Stromal cell of bone marrow (primary cell): ENCODE results near the gene KRT26.
"Not testable (repeated sequence)": the region's sequence is repeated elsewhere in the genome, so short reads cannot be mapped to it uniquely, and the experiment has no call there.

Source experiments
- DNase-seq: peaks from one replicate; pipeline ENCODE4 v3.0.0-alpha.2; 2012; ENCODE audit warnings: low read depth

KRT26 gene

GRCh38 chr17:40793832-40794231 is 21.8 kb upstream of the KRT26 start:
- DNase-seq: no peak

DNA sequence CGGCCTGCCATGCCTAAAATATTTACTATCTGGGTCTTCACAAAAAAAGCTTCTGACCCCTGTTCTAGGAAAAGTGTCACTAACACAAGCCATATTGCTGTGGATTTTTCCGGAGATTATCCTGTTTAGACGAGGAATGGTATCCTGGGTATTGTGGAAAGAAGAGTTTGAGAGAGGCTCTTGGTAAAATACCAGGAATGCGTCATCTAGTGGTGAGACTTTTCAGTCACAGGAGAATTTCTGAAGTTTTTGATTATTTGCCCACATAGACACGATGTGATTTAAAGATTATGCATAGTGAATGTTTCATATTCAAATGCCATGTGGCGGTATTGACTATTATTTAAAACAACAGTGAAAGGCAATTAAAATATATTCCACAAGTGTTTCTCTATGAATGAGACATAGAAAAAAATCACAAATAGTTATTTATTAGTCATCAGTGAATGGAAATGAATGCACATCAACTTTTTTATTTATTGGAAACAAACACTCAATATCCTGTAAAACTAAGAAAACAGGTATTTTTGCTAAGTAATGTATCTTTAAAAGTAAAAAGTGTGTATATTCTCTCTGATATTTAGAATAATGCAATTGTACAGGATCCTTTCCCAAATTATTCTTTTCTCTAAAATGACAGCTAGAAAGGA is 19.9 kb upstream of the KRT26 start:
- peak; percentile 40 for DNase-seq

DNA sequence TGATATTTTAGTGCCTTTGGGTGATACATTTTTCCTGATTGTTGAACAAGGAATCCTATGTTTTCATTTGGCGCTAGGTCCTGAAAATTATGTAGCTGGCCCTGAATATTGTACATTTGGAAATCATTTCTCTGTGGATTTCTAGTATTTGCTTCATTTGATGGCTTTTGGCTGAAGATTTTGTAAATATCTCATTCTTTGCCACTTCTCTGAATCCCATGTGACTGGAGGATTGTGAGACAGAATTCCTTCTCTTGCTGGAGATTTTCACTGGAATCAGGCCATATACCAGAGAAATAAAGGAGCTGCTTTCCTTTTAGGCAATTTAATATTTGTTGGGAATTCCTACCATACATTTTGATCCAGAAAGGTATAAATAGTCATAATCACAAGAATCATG is 19.1 kb upstream of the KRT26 start:
- peak; percentile 29 for DNase-seq

DNA sequence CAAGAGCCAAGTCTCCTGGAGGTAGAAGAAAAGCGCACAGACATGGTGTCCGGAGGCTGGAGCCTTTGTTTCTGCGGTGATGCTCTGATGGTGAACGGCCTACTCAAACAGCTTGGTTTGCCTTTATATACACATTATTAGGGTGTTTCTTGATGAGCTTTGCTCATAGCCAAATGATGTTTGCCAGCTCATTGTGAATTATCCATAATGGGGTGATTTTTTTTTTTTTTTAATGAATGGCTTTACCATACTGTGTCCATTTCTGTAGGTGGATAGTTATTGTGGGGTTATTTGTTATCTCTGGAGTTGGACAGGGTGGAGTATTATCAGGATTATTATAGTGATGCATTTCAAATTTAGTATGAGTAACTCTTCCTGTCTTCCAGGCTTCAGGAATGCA is 10.4 kb upstream of the KRT26 start, which contains the start of gene KRT27:
Gene KRT27 (minus strand): TSS at position 101 of the 400 bp plus-strand sequence. CDS start 57 bp downstream, at position 44.
- DNase-seq: no peak

DNA sequence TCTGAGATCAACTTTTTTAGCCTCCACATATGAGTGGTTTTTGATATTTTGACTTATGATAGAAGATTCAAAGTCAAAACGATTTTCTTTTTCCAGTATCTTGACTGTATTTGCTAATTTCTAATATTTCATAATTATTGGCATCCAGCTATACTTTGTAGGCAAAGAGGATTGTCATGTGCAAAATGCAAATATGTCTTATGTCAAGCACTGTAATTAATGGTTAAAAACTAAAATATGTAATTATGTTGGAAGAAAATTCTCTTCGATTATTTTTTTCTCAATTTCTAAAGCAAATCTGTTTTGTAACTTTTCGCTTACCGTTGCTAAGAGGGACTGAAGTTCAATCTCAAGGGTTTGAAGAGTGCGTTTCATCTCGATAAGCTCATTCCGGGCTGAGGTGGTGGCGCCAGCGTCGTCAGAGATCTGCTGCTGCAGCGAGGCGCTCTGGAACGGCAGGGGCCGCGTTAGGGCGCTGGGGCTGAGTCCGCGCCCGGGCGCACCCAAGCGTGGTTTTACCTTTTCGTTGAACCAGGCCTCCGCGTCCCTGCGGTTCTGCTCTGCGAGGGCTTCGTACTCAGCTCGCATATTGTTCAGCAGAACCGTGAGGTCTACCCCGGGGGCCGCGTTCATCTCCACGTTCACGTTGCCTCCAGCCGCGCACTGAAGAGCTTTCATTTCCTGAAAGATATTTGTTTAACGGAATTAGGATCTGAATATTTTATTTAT is 7.3 kb upstream of the KRT26 start:
- DNase-seq: no peak

GRCh38 chr17:40778461-40778860 is 6.5 kb upstream of the KRT26 start:
- no peak for DNase-seq

- DNase-seq: no peak
Measured at GRCh38 chr17:40777971-40778370, 6.0 kb upstream of the KRT26 start.

- DNase-seq: no peak
Measured at GRCh38 chr17:40777459-40777858, 5.5 kb upstream of the KRT26 start.

DNA sequence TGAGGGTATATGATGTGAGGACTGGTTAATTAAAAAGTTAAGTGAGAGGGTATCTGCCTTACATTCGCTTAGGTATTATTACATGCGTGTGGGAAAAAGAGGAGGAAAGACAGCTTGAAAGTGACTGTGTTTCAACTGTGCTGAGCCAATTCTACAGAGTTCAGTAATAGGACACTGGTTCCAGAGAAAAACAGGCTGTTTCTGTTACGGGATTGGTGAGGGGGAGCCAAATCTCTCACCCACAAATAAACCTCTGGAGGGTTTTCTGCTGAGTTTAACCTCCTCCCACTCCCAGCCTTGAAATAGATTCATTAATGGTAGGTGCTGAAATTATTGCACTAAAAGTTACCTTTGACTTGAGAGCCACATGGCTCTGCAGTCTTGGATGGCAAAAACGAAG is 3.9 kb upstream of the KRT26 start:
- DNase-seq: no peak

DNA sequence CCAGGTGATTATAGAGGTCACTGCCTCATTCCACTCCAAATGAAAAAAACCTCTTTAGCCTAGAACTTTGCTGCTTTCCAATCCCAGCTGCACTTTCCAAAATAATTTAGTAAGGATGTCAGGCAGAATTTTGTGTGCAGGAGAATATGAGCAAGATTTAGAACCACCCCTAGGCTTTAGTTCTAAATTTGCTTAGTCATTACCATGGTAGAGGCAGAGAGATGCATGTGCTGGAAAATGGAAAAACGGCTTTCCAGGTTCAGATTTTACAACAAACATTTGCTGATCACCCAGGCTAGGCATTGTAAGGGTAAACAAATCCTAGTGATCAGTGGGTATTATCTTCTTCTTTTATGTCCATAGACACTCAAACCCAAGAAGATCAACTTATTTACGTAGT is 6.3 kb downstream of the KRT26 start:
- DNase-seq: no peak

DNA sequence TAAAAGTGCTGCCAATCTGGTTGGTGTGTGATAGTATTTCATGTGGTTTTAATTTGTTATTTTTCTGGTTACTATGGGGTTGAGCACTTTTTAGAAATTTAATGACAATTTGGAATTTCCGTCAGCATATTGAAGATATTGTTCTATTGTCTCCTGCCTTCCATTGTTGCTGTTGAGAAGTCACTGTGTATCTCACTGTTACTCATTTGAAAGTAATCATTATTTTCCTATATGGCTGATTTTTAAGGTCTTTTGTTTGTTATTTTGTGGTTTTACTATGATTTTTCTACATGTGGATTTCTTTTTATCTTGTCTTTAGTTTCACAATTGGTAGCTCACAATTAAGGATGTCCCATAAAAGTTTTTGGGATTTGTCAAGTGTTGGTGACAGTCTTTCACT is 8.2 kb downstream of the KRT26 start:
- no peak for DNase-seq

DNA sequence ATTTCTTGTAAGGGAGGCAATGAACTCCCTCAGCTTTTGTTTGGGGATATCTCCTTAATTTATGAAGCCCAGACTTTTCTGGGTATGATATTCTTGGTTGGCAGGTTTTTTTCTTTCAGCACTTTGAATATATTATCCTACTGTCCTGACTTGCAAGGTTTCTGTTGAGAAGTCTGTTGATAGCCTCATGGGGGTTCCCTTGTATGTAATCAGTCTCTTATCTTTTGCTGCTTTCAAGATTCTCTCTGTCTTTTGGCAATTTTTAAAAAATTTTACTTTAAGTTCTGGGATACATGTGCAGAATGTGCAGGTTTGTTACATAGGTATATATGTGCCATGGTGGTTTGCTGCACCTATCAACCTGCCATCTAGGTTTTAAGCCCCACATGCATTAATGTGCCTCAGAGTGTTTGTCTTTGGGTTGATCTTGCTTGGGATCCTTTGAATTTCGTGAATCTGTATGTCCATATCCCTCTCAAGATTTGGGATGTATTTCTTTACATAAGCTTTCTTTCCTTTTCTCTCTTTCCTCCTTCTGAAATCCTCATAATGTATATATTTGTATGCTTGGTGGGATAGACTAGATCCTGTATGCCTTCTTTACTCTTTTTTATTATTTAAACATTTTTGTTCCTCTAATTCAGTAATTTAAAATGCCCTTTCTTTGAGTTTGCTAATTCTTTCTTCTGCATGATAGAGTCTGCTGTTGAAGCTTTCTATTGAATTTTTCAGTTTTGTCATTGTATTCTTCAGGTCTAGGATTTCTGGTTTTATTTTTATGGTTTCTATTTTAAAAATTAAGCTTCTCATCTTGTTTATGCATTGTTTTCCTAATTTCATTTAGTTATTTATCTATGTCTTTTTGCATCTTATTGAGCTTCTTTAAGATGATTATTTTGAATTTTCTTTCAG is 11.6 kb downstream of the KRT26 start:
- DNase-seq: no peak

- no peak for DNase-seq
Measured at GRCh38 chr17:40755231-40755630, 16.8 kb downstream of the KRT26 start, which contains the start of gene KRT25. TSS of gene KRT25 (minus strand) at chr17:40755331. CDS start at chr17:40755271, 60 bp downstream.

GRCh38 chr17:40753804-40754203 is 18.2 kb downstream of the KRT26 start:
- DNase-seq: no peak

- no peak for DNase-seq
Measured at GRCh38 chr17:40751065-40751464, 20.9 kb downstream of the KRT26 start.

- no peak for DNase-seq
Measured at GRCh38 chr17:40750391-40750790, 21.6 kb downstream of the KRT26 start.

DNA sequence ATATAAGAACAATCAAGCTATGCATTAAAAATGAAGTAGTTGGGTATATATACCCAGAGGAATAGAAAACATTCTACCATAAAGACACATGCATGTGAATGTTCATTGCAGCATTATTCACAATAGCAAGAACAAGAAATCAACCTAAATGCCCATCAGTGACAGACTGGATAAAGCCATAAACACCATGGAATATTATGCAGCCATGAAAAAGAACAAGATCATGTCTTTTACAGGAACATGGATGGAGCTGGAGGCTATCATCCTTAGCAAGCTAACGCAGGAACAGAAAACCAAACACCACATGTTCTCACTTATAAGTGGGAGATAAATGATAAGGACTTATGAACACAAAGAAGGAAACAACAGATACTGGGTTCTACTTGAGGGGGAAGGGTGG is 23.3 kb downstream of the KRT26 start:
- not testable (repeated sequence) for DNase-seq

GRCh38 chr17:40738553-40738952 is 33.4 kb downstream of the KRT26 start:
- no peak for DNase-seq

GRCh38 chr17:40735016-40735415 is 37.0 kb downstream of the KRT26 start:
- DNase-seq: no peak

DNA sequence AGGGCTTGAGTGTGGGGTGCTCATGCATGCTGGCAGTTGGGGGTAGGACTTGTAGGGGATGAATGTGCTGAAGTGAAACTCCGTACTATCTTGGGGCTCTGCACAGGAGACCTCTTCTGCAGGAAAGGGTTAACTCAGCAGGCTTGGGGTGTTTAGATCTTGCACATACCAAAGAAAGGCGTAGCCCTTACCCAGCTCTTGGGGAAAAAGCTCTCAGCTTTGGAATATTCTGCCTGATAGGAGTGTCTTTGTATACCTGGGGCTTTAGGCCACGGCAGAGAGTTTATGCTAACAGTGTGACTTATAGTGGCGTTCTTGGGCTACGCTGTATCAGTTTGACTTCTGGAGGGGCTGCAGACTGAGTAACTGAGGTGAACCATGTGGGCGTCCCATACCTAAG is 38.0 kb downstream of the KRT26 start:
- DNase-seq: no peak

DNA sequence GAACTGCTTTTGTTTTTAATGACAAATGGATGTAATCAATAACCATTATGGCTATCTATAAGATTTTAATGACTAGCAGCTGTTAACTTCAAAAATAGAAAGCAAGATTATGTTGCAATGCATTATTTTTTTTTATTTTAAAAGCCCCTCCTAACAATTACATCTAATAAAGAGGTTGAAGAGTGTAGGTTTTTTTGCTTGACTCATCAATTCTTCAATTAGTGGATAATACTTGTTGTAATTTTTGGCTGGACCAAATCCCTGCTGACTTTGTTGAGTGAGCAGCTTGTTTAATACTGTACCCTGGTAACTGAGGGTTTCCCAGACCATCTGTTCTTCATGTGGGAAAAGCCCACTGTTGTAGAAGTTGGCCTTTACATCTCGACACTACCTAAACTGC is 41.0 kb downstream of the KRT26 start:
- DNase-seq: no peak

DNA sequence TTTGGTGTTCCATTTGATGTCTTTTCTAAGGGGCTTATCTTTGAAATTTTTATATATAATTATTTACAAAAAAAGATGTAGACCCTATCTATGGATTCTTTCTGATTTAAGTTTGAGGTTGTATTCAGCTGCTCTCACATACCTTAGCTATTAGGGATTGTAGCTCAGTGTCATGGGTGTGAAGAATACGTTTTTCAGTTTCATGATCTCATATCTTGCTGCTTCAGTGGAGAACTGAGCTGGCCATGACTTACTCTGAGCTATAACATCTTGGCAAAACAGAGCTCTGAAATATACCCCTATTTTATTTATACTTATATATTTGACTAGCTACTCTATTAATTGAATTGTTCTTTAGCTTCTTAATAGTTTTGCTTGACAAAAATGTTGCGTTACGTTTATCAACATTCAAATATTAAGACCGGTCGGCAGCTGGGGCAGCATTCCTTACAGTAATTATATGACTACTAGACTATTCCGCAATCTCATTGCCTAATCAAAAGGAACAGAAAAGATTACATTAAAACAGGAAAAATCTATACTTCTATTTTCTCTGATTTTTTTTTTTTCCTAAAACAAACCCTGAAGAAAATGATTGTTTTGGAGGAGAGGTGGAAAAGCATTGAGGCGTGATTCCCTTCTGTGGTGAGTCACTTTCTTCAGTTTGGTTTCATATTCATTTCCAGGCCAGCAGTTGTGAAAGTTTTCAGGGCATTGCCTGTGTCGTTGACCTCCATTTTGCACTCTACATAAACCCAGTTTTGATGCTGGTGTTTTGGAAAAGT is 44.4 kb downstream of the KRT26 start:
- peak; percentile 69 for DNase-seq
